ENCODE data around the gene DUOXA1. TPM values are rescaled to one million over a fixed set of nuclear protein-coding genes. Genes with fewer than 3 reads are reported as not detected.
"Not testable (repeated sequence)": the region's sequence is repeated elsewhere in the genome, so short reads cannot be mapped to it uniquely, and the experiment has no call there.

Gene DUOXA1
- total and polyA plus RNA-seq, 9 of the 15 experiments (the other 6 are each of a cell fraction or from before 2014, with no cell fraction given), result 0.17 to 0.74 (median 0.24) TPM; not detected in 6

GRCh38 chr15:45136378-45136764, 6.7 kb upstream of the DUOXA1 start (continued):
- no peak for TF ChIP-seq NRF1 (conservative IDR thresholded peaks at IDR 0.05 in 1 of 2, IDR thresholded peaks at IDR 0.05 in 1 of 2)
- no peak for TF ChIP-seq SUPT5H (IDR thresholded peaks at IDR 0.05)

DNA sequence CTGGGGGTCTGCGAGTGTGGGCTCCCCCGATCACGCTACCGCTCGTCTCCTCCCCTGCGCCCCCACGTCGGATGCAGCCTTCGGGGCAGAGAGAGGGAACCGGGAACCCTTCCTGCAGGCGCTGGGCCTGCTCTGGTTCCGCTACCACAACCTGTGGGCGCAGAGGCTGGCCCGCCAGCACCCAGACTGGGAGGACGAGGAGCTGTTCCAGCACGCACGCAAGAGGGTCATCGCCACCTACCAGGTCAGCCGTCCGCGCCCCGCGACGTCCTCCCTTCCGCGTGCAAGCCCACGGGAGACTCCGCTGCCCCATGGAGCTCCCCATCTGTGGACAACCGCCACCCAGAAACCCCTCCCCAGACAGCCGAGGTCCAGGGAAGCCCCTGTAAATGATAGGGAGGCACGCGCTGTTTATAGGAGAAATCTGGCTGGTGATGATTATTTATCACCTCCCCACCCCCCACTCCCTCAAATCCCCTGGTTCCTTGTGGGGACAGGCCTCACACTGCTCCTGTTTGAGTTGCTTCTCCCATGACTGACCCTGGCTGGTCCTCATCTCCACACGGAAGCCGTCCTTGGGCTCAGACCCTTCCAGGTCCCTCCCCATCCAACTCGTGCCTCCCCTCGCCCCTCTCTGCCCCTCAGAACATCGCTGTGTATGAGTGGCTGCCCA, 6.2 kb upstream of the DUOXA1 start:
- CTCF ChIA-PET (ENCODE audit: low intra/inter-chr PET ratio); H3K36me3 ChIP-seq (ENCODE audit: control insufficient read depth, insufficient read depth, low read length); H3K4me1 ChIP-seq (replicated peaks in 1 of 2; ENCODE audit: control insufficient read depth in 2 of 2, insufficient read depth in 2 of 2, low read length in 2 of 2); H4K20me1 ChIP-seq (replicated peaks; ENCODE audit: control insufficient read depth, insufficient read depth, low read length); H3K9me1 ChIP-seq (ENCODE audit: control insufficient read depth, insufficient read depth, low read length); ATAC-seq; in situ Hi-C loops (cut with MboI); intact Hi-C loops (cut with micrococcal nuclease); BruUV-seq (replicated peaks); FAIRE-seq; H3K9ac ChIP-seq (ENCODE audit: insufficient read depth in 1 of 2, low read depth in 2 of 2, low read length in 2 of 2); H3K9me3 ChIP-seq (replicated peaks; ENCODE audit: control insufficient read depth, insufficient read depth, low read depth, low read length); H3K4me2 ChIP-seq (ENCODE audit: insufficient read depth, low read length); H2AFZ ChIP-seq (ENCODE audit: low read depth, low read length); H3K27ac ChIP-seq (ENCODE audit: extremely low read depth, low read depth, low read length); H3K79me2 ChIP-seq (ENCODE audit: control insufficient read depth, insufficient read depth, low read length); DNase-seq (ENCODE audit: extremely low read depth in 1 of 4, low spot score in 3 of 4); H3K4me3 ChIP-seq; POLR2A ChIA-PET: not testable (repeated sequence)
- H3K27me3 ChIP-seq (ENCODE audit: control insufficient read depth in 2 of 2, insufficient read depth in 2 of 2, low read length in 2 of 2), result peaks cover 15 to 24% of the 10 kb centered on the region in 2 experiments; a peak in 4 of 5 replicates
- 27% methylated on average over 5 of the region's 37 CpGs for WGBS (ENCODE audit: insufficient coverage, low coverage, missing lambda C conversion rate)
